Measurements from ENCODE around the gene NDUFA12. TPM values are rescaled to one million over a fixed set of nuclear protein-coding genes. Genes with fewer than 3 reads are reported as not detected.

The NDUFA12 gene
- total RNA-seq, 4 donors from 2014 or later = 54.7 to 133 (median 89.0) TPM

GRCh38 chr12:94922561-94922960, 80.9 kb downstream of the NDUFA12 start:
- no peak overlapping the region for H3K4me3 ChIP-seq
- no peak for DNase-seq
- H3K4me1 ChIP-seq = no peaks in the 10 kb centered on the region
- H3K36me3 ChIP-seq = no peaks in the 10 kb centered on the region
- no peaks in the 10 kb centered on the region for H3K27me3 ChIP-seq
- H3K27ac ChIP-seq = no peak overlapping the region
- H3K9me3 ChIP-seq = no peaks in the 10 kb centered on the region
- no peak for TF ChIP-seq POLR2A (IDR thresholded peaks at IDR 0.05)
- no peak for TF ChIP-seq CTCF (IDR thresholded peaks at IDR 0.05)

Other genes with a start within 250 kb of the NDUFA12 start
- gene NR2C1, start 69.9 kb upstream of the NDUFA12 start, total RNA-seq = 100 to 1,000 TPM in 1 of 4 donors, 10 to 100 TPM in 3; 35.2 to 202 (median 52.5) TPM
- 10 to 100 TPM; 14.9 to 24.3 (median 22.4) TPM for gene FGD6, start 213.8 kb upstream of the NDUFA12 start, total RNA-seq
- 100 to 1,000 TPM in 2 of 4 donors, 10 to 100 TPM in 2; 76.5 to 121 (median 95.2) TPM for gene VEZT, start 214.1 kb upstream of the NDUFA12 start, total RNA-seq

Data from Peyer's patch (tissue), 4 donors.